Endothelial cell of umbilical vein (primary cell): ENCODE data around the gene IER3. TPM values are rescaled to one million over a fixed set of nuclear protein-coding genes. Genes with fewer than 3 reads are reported as not detected.
A peak's percentile ranks its signal among the peaks of the same experiment; 100 is the strongest.

ENCODE experiments used
- BruUV-seq: library from RNA; stranded (reverse); fragments of 400-500 nt; replicated peaks from 2 replicates; lab custom pipeline; 2021; lab: Mats Ljungman, UMichigan
- CTCF ChIA-PET: fragments of 300-600, 350-600 bp; sonication (Branson Sonifier 250); formaldehyde crosslinking; loops from one replicate; lab custom pipeline; 2021; ENCODE audit warnings: antibody characterized with exemption, inconsistent platforms; lab: Charles Lee
- POLR2A ChIA-PET: fragments of 300-600, 350-600 bp; sonication (Branson Sonifier 250); formaldehyde crosslinking; loops from one replicate; lab custom pipeline; 2021; ENCODE audit warnings: antibody characterized with exemption, inconsistent platforms; lab: Charles Lee
- DNase-seq: peaks from one replicate; pipeline ENCODE4 v3.0.0-alpha.2; 2011; ENCODE audit warnings: low read depth, low spot score
- FAIRE-seq: peaks from 2 replicates; lab custom pipeline; 2011; peaks lifted over from hg19 to GRCh38; lab: Jason Lieb, UNC
- H2AFZ ChIP-seq: 2 replicates; pipeline ENCODE4 v1.6.0; 2012; ENCODE audit warnings: low read depth, low read length, control low read depth, inconsistent platforms
- H3K27ac ChIP-seq: 2 replicates; pipeline ENCODE4 v1.5.1; 2011; ENCODE audit warnings: low read depth, mild to moderate bottlenecking, control low read depth, low read length, moderate library complexity; ENCODE audit not compliant: insufficient read depth
- H3K27me3 ChIP-seq, 2 experiments: 2 replicates each; pipeline versions ENCODE4 v1.6.0 to v1.6.1; 2011; ENCODE audit warnings: low read length in 2 of 2, mixed read lengths in 1 of 2; ENCODE audit not compliant: control insufficient read depth in 2 of 2, insufficient read depth in 2 of 2
- H3K36me3 ChIP-seq, 2 experiments: 2 replicates in 1 of 2; 3 replicates in 1 of 2; pipeline ENCODE4 v1.5.1; 2011; ENCODE audit warnings: low read length in 2 of 2, mild to moderate bottlenecking in 1 of 2, moderate library complexity in 1 of 2; ENCODE audit not compliant: control insufficient read depth in 2 of 2, insufficient read depth in 2 of 2; ENCODE audit errors: extremely low read depth in 1 of 2
- H3K4me1 ChIP-seq: 3 replicates; pipeline ENCODE4 v1.5.1; 2011; ENCODE audit warnings: mild to moderate bottlenecking, low read length; ENCODE audit not compliant: control insufficient read depth, insufficient read depth; ENCODE audit errors: extremely low read depth
- H3K4me2 ChIP-seq: 2 replicates; pipeline ENCODE4 v1.6.1; 2011; ENCODE audit warnings: low read length, control low read depth, mixed read lengths; ENCODE audit not compliant: insufficient read depth
- H3K4me3 ChIP-seq, 3 experiments: fragments of 200-600 bp in 1 of 3; sonication (generic), shearing (Covaris generic) in 1 of 3; replicated peaks in 1 of 3; 2 replicates each; pipeline ENCODE4 v1.5.1; 2011 to 2016; ENCODE audit warnings: control low read depth in 3 of 3, low read length in 3 of 3, mild to moderate bottlenecking in 2 of 3, inconsistent platforms in 1 of 3, low read depth in 1 of 3, moderate library complexity in 1 of 3; ENCODE audit not compliant: insufficient read depth in 1 of 3
- H3K79me2 ChIP-seq: 2 replicates; pipeline ENCODE4 v1.6.0; 2012; ENCODE audit warnings: low read length, inconsistent platforms; ENCODE audit not compliant: control insufficient read depth, insufficient read depth
- H3K9ac ChIP-seq: replicated peaks from 2 replicates; pipeline ENCODE3; 2011; ENCODE audit warnings: low read length, control low read depth; ENCODE audit not compliant: insufficient read depth; ENCODE audit errors: extremely low read depth
- H3K9me1 ChIP-seq: replicated peaks from 3 replicates; pipeline ENCODE4 v1.6.0; 2011; ENCODE audit warnings: mild to moderate bottlenecking, low read length; ENCODE audit not compliant: control insufficient read depth, insufficient read depth; ENCODE audit errors: extremely low read depth
- H3K9me3 ChIP-seq: replicated peaks from 2 replicates; pipeline ENCODE4 v1.5.1; 2012; ENCODE audit warnings: low read length, inconsistent platforms; ENCODE audit not compliant: control insufficient read depth, insufficient read depth
- H4K20me1 ChIP-seq: replicated peaks from 2 replicates; pipeline ENCODE3; 2011; ENCODE audit warnings: mild to moderate bottlenecking, low read length; ENCODE audit not compliant: control insufficient read depth, insufficient read depth; ENCODE audit errors: extremely low read depth
- CTCF ChIP-seq, 2 donors: IDR thresholded peaks; 1 replicate in 1 of 2; 2 replicates in 1 of 2; pipeline ENCODE4 v1.5.1; 2011; ENCODE audit warnings: low read length in 2 of 2, mild to moderate bottlenecking in 2 of 2, moderate library complexity in 2 of 2, control low read depth in 1 of 2, inconsistent platforms in 1 of 2, low read depth in 1 of 2; ENCODE audit not compliant: insufficient read depth in 1 of 2; ENCODE audit errors: extremely low read depth in 1 of 2
- EZH2 ChIP-seq: IDR thresholded peaks from 2 replicates; pipeline ENCODE4 v1.6.1; 2012; ENCODE audit warnings: borderline replicate concordance, low read depth, mild to moderate bottlenecking, moderate library complexity, low read length, inconsistent platforms; ENCODE audit not compliant: severe bottlenecking
- FOS ChIP-seq: IDR thresholded peaks from 2 replicates; pipeline ENCODE4 v1.6.1; 2011; ENCODE audit warnings: mild to moderate bottlenecking, low read length, moderate library complexity, borderline replicate concordance; ENCODE audit not compliant: insufficient read depth
- GATA2 ChIP-seq: IDR thresholded peaks from 2 replicates; pipeline ENCODE4 v1.7.0; 2011; ENCODE audit warnings: low read depth, mild to moderate bottlenecking, moderate library complexity, mixed read lengths, low read length; ENCODE audit not compliant: insufficient read length, insufficient read depth
- JUN ChIP-seq: IDR thresholded peaks from 2 replicates; pipeline ENCODE4 v1.6.1; 2011; ENCODE audit warnings: borderline replicate concordance, low read depth; ENCODE audit not compliant: insufficient read length, insufficient read depth
- MAX ChIP-seq: IDR thresholded peaks from 2 replicates; pipeline ENCODE4 v1.6.1; 2011; ENCODE audit not compliant: insufficient read depth, insufficient read length
- MYC ChIP-seq: IDR thresholded peaks from one replicate; pipeline ENCODE4 v1.6.1; 2011; ENCODE audit warnings: mild to moderate bottlenecking, low read depth, low read length
- POLR2A ChIP-seq: IDR thresholded peaks from 2 replicates; pipeline ENCODE4 v1.6.1; 2012; ENCODE audit warnings: low read depth, mild to moderate bottlenecking, control low read depth, low read length
- POLR2AphosphoS5 ChIP-seq: IDR thresholded peaks from 2 replicates; pipeline ENCODE4 v1.6.1; 2012; ENCODE audit warnings: low read depth, mild to moderate bottlenecking, control low read depth, low read length, moderate library complexity; ENCODE audit not compliant: insufficient read depth
- dilution Hi-C: fragments of 300-500 bp; cut with MboI; formaldehyde crosslinking; loops from one replicate; pipeline ENCODE4 v1.15.0; 2019; ENCODE audit warnings: low sequenced_read_pairs; ENCODE audit not compliant: extremely low pct_ligation_motif_present
- intact Hi-C: fragments of 100-400 bp; cut with micrococcal nuclease; formaldehyde crosslinking; loops from one replicate; pipeline ENCODE4 v1.10.0; 2022
- polyA plus RNA-seq, 4 experiments: library from polyadenylated mRNA; depleted of rRNA in 3 of 4; stranded (reverse) in 3 of 4; unstranded in 1 of 4; fragments of >200 nt; gene quantifications; 2 replicates each; pipeline versions ENCODE4 v1.2.1 to v1.2.3, GENCODE V29; 2011 to 2012; ENCODE audit warnings: missing spikeins in 1 of 4
- total RNA-seq: library from RNA; stranded (reverse); gene quantifications from 2 replicates; pipeline ENCODE4 v1.2.3, GENCODE V29; 2021

Gene IER3
- total and polyA plus RNA-seq, 2 donors (not counting 3 experiments of a cell fraction or from before 2014, with no cell fraction given) = 170 to 468 TPM

- intact Hi-C loops (no loop called here), dilution Hi-C loops (no loop called here)
- Histone ChIP-seq H3K27ac (no peak overlapping the region), H3K9me1 (no peaks in the 10 kb centered on the region), H3K9ac (no peak overlapping the region), H3K4me2 (no peak overlapping the region), H3K36me3 (no peaks in the 10 kb centered on the region), H3K4me1 (peaks cover 41% of the 10 kb centered on the region), H3K9me3 (no peaks in the 10 kb centered on the region), H3K79me2 (no peaks in the 10 kb centered on the region), H2AFZ (no peak overlapping the region), H3K4me3 (no peak overlapping the region), H4K20me1 (no peaks in the 10 kb centered on the region), H3K27me3 (no peaks in the 10 kb centered on the region)
- no TSS peak for BruUV-seq
- no peak for DNase-seq
- TF ChIP-seq POLR2AphosphoS5 (no peak), POLR2A (no peak)
- no peak for FAIRE-seq
- POLR2A ChIA-PET = interaction anchor here (2.1 kb wide), 1 partner anchor 23 kb away, joined by 11 read pairs; the partner anchor contains the start of gene IER3
- CTCF ChIA-PET = interaction anchor here (2.3 kb wide), 1 partner anchor 52 kb away, joined by 12 read pairs; no protein-coding TSS in a partner anchor
Measured at GRCh38 chr6:30767944-30768301, 23.6 kb upstream of the IER3 start.

DNA sequence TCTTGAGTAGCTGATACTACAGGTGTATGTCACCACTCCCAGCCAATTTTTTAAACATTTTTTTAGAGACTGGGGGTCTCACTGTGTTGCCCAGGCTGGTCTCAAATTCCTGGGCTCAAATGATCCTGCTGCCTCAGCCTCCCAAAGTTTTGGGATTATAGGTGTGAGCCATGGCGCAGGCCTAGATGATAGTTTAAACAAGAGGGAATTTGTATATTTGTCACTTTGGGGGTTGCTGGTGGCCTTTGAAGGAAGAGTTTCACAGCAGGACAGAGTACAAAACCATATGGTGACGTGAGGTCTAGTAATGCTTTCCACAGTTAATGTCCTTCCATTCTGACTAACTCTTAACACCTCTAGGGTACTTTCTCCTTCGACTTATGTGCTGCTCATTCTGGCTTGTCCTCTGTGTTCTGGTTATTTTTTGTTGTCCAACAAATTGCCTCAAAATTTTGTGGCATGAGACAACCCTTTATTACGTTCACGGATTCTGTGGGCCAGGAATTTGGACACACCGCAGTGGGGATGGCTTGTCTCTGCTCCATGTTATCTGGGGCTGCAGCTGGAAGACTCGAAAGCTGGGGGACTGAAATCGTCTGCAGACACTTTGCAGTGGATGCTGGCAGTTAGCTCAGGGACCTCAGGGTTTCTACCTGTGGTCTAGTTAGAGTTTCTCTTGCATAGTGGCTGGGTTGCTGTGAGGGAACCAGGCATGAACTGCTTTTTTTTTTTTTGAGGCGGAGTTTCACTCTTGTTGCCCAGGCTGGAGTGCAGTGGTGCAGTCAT lies 23.0 kb upstream of the IER3 start:
- no peaks in the 10 kb centered on the region for H3K9me3 ChIP-seq
- ChIA-PET CTCF (interaction anchor here (0.8 to 1.9 kb wide), 5 partner anchors 15 to 53 kb away, joined by 3 to 8 read pairs (median 5); no protein-coding TSS in a partner anchor), POLR2A (no interaction called here)
- DNase-seq (no peak), FAIRE-seq (peak; percentile 46)
- no peak overlapping the region for H3K27ac ChIP-seq
- TF ChIP-seq EZH2 (no peak), JUN (no peak), MYC (no peak), POLR2A (no peak), POLR2AphosphoS5 (no peak), CTCF (IDR thresholded peaks at IDR 0.05; ENCODE audit: extremely low read depth in 1 of 2, insufficient read depth in 1 of 2, low read depth in 1 of 2, low read length in 2 of 2) (no peak), GATA2 (no peak), MAX (no peak), FOS (no peak)
- no peak overlapping the region for H3K4me3 ChIP-seq
- intact Hi-C loops = no loop called here
- H2AFZ ChIP-seq = no peak overlapping the region
- H3K79me2 ChIP-seq = no peaks in the 10 kb centered on the region
- H3K27me3 ChIP-seq = no peaks in the 10 kb centered on the region
- no TSS peak for BruUV-seq
- H4K20me1 ChIP-seq = no peaks in the 10 kb centered on the region
- no peaks in the 10 kb centered on the region for H3K9me1 ChIP-seq
- no peaks in the 10 kb centered on the region for H3K36me3 ChIP-seq
- peaks cover 41% of the 10 kb centered on the region for H3K4me1 ChIP-seq
- no peak overlapping the region for H3K9ac ChIP-seq
- dilution Hi-C loops = no loop called here
- H3K4me2 ChIP-seq = no peak overlapping the region
